B cell (primary cell): ENCODE results near the gene TP53BP1. TPM values are rescaled to one million over a fixed set of nuclear protein-coding genes. Genes with fewer than 3 reads are reported as not detected.

Experiments used
- ATAC-seq: fragments of 200-7000 bp; cut with Tn5 transposase; one replicate; pipeline ENCODE4 v1.10.0; 2021; ENCODE audit warnings: low read depth, mild to moderate bottlenecking, moderate number of reproducible peaks, moderate library complexity
- CTCF ChIA-PET: fragments of 350-600 bp; sonication (Branson Sonifier 250); formaldehyde crosslinking; loops from one replicate; lab custom pipeline; 2021; ENCODE audit warnings: antibody characterized with exemption, inconsistent platforms; lab: Charles Lee
- POLR2A ChIA-PET: fragments of 350-600 bp; sonication (Branson Sonifier 250); formaldehyde crosslinking; loops from one replicate; lab custom pipeline; 2021; ENCODE audit warnings: antibody characterized with exemption; lab: Charles Lee
- DNase-seq: peaks from one replicate; pipeline ENCODE4 v3.0.0; 2013
- H2AFZ ChIP-seq: 2 replicates; pipeline ENCODE4 v1.6.1; 2012; ENCODE audit warnings: mild to moderate bottlenecking, low read depth, low read length; ENCODE audit not compliant: insufficient read depth, poor library complexity, severe bottlenecking
- H3K27ac ChIP-seq, 2 donors: 1 replicate in 1 of 2; 2 replicates in 1 of 2; pipeline ENCODE4 v1.5.1; 2012 to 2013; ENCODE audit warnings: low read length in 2 of 2, mild to moderate bottlenecking in 2 of 2, moderate library complexity in 1 of 2
- H3K27me3 ChIP-seq, 4 experiments: fragments of 200-600 bp in 1 of 4; sonication (generic) in 1 of 4; replicated peaks in 1 of 4; 1 replicate in 2 of 4; 2 replicates in 2 of 4; pipeline versions ENCODE4 v1.6.1 to v1.7.0; 2013 to 2016; ENCODE audit warnings: low read length in 3 of 4, mild to moderate bottlenecking in 2 of 4, mixed read lengths in 1 of 4, moderate library complexity in 1 of 4; ENCODE audit not compliant: insufficient read depth in 4 of 4, control insufficient read depth in 3 of 4; ENCODE audit errors: control extremely low read depth in 1 of 4
- H3K36me3 ChIP-seq, 2 experiments: replicated peaks in 1 of 2; 1 replicate in 1 of 2; 2 replicates in 1 of 2; pipeline versions ENCODE4 v1.6.1 to v1.7.1; 2013; ENCODE audit warnings: low read length in 1 of 2; ENCODE audit not compliant: insufficient read depth in 2 of 2, control insufficient read depth in 1 of 2; ENCODE audit errors: control extremely low read depth in 1 of 2, extremely low read depth in 1 of 2
- H3K4me1 ChIP-seq, 2 donors: fragments of 200-600 bp in 1 of 2; sonication (generic) in 1 of 2; 1 replicate in 1 of 2; 2 replicates in 1 of 2; pipeline versions ENCODE4 v1.5.1 to v1.6.1; 2013 to 2017; ENCODE audit warnings: low read length in 2 of 2; ENCODE audit not compliant: control insufficient read depth in 2 of 2, insufficient read depth in 2 of 2
- H3K4me2 ChIP-seq: replicated peaks from 2 replicates; pipeline ENCODE3; 2012; ENCODE audit warnings: mild to moderate bottlenecking, low read depth, low read length; ENCODE audit not compliant: poor library complexity, severe bottlenecking
- H3K4me3 ChIP-seq, 5 experiments: fragments of 200-600 bp in 1 of 5; sonication (generic) in 1 of 5; 1 replicate in 3 of 5; 2 replicates in 2 of 5; pipeline versions ENCODE4 v1.5.1 to v1.7.0; 2011 to 2016; ENCODE audit warnings: low read length in 4 of 5, mild to moderate bottlenecking in 4 of 5, low read depth in 2 of 5, control low read depth in 1 of 5, moderate library complexity in 1 of 5; ENCODE audit not compliant: insufficient read depth in 1 of 5; ENCODE audit errors: control extremely low read depth in 1 of 5, extremely low read depth in 1 of 5
- H3K79me2 ChIP-seq: fragments of 200-600 bp; sonication (generic); one replicate; pipeline ENCODE4 v1.6.0; 2016; ENCODE audit warnings: low read length; ENCODE audit not compliant: control insufficient read depth, insufficient read depth
- H3K9ac ChIP-seq: fragments of 200-600 bp; sonication (generic); 2 replicates; pipeline ENCODE4 v1.6.1; 2017; ENCODE audit warnings: mild to moderate bottlenecking, low read length, moderate library complexity
- H3K9me3 ChIP-seq, 3 donors: one replicate each; pipeline versions ENCODE4 v1.6.1 to v1.7.1; 2013; ENCODE audit warnings: low read length in 2 of 3; ENCODE audit not compliant: control insufficient read depth in 2 of 3, insufficient read depth in 1 of 3; ENCODE audit errors: control extremely low read depth in 1 of 3
- H4K20me1 ChIP-seq: 2 replicates; pipeline ENCODE4 v1.6.0; 2012; ENCODE audit warnings: mild to moderate bottlenecking, low read length; ENCODE audit not compliant: insufficient read depth, control insufficient read depth, poor library complexity, severe bottlenecking
- H3K27ac Mint-ChIP-seq: one replicate; pipeline ENCODE4 v1.8.0; 2021; ENCODE audit warnings: mixed read lengths
- H3K27me3 Mint-ChIP-seq: one replicate; pipeline ENCODE4 v1.8.0; 2021; ENCODE audit warnings: mixed read lengths
- H3K4me1 Mint-ChIP-seq: one replicate; pipeline ENCODE4 v1.8.0; 2021; ENCODE audit warnings: mixed read lengths
- H3K4me3 Mint-ChIP-seq: one replicate; pipeline ENCODE4 v1.8.0; 2021; ENCODE audit warnings: mixed read lengths
- H3K9me3 Mint-ChIP-seq: one replicate; pipeline ENCODE4 v1.8.0; 2022; ENCODE audit warnings: mixed read lengths; ENCODE audit not compliant: insufficient read depth
- EZH2 ChIP-seq: IDR thresholded peaks from 2 replicates; pipeline ENCODE4 v1.6.1; 2012; ENCODE audit warnings: borderline replicate concordance, low read depth, mild to moderate bottlenecking, moderate library complexity, low read length; ENCODE audit not compliant: insufficient read depth, poor library complexity, severe bottlenecking
- WGBS: methylation state at CpG from one replicate; pipeline ENCODE4 v1.1.5; 2013; ENCODE audit warnings: missing lambda C conversion rate; ENCODE audit not compliant: insufficient coverage; 5-methylcytosine and 5-hydroxymethylcytosine counted together
- intact Hi-C: fragments of 100-400 bp; cut with micrococcal nuclease; formaldehyde crosslinking; loops from one replicate; pipeline ENCODE4 v1.10.0; 2022
- polyA plus RNA-seq: library from polyadenylated mRNA; depleted of rRNA; stranded (reverse); fragments of >200 nt; gene quantifications from 2 replicates; pipeline ENCODE4 v1.2.3, GENCODE V29; 2012
- total RNA-seq, 2 donors: library from RNA; stranded (reverse); fragments of 120-200 nt in 1 of 2; gene quantifications; 1 replicate in 1 of 2; 2 replicates in 1 of 2; pipeline versions ENCODE4 v1.2.3 to v1.2.4, GENCODE V29; 2013 to 2022
- TF ChIP-seq, protein P1 (sequence below): fragments of 200-600 bp; IDR thresholded peaks from one replicate; pipeline ENCODE4 v1.8.0; 2022; ENCODE audit warnings: antibody characterized with exemption, mild to moderate bottlenecking

TP53BP1 gene
- total and polyA plus RNA-seq, 2 donors (not counting 1 experiment from before 2014, with no cell fraction given): 13.1 to 70.5 TPM

DNA sequence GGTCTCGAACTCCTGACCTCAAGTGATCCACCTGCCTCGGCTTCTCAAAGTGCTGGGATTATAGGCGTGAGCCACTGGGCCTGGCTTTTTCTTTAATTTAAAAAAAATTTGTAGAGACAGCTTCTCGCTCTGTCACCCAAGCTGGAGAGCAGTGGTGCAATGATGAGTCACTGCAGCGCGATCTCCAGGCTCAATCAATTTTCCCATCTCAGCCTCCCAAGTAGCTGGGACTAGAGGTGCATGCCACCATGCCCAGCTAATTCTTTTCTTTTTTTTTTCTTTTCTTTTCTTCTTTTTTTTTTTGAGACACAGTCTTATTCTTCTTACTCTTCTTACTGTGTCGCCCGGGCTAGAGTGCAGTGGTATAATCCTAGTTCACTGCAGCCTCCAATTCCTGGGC, 102.2 kb downstream of the TP53BP1 start:
- no peak for TF ChIP-seq EZH2
- TF ChIP-seq, protein P1, sequence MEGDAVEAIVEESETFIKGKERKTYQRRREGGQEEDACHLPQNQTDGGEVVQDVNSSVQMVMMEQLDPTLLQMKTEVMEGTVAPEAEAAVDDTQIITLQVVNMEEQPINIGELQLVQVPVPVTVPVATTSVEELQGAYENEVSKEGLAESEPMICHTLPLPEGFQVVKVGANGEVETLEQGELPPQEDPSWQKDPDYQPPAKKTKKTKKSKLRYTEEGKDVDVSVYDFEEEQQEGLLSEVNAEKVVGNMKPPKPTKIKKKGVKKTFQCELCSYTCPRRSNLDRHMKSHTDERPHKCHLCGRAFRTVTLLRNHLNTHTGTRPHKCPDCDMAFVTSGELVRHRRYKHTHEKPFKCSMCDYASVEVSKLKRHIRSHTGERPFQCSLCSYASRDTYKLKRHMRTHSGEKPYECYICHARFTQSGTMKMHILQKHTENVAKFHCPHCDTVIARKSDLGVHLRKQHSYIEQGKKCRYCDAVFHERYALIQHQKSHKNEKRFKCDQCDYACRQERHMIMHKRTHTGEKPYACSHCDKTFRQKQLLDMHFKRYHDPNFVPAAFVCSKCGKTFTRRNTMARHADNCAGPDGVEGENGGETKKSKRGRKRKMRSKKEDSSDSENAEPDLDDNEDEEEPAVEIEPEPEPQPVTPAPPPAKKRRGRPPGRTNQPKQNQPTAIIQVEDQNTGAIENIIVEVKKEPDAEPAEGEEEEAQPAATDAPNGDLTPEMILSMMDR: no peak
- Histone ChIP-seq H2AFZ (no peak overlapping the region), H3K9me3 (peaks cover 0 to 1% (median 0%) of the 10 kb centered on the region in 3 donors), H3K36me3 (peaks cover 10 to 45% of the 10 kb centered on the region in 2 experiments), H3K4me2 (no peak overlapping the region), H3K4me3 (no peak overlapping the region), H4K20me1 (no peaks in the 10 kb centered on the region), H3K9ac (no peak overlapping the region), H3K79me2 (no peaks in the 10 kb centered on the region), H3K4me1 (no peaks in the 10 kb centered on the region), H3K27ac (no peak overlapping the region), H3K27me3 (no peaks in the 10 kb centered on the region)
- WGBS: 99% methylated on average over 5 of the region's 8 CpGs
- ATAC-seq: no peak
- CTCF ChIA-PET: interaction anchor here (2.0 kb wide), 1 partner anchor 14 kb away, joined by 7 read pairs; no protein-coding TSS in a partner anchor
- H3K27me3 Mint-ChIP-seq: no peaks in the 10 kb centered on the region
- peaks cover 2% of the 10 kb centered on the region for H3K9me3 Mint-ChIP-seq
- DNase-seq: no peak
- POLR2A ChIA-PET: no interaction called here
- intact Hi-C loops: no loop called here
- H3K4me1 Mint-ChIP-seq: no peaks in the 10 kb centered on the region
- no peak overlapping the region for H3K27ac Mint-ChIP-seq
- no peak overlapping the region for H3K4me3 Mint-ChIP-seq

DNA sequence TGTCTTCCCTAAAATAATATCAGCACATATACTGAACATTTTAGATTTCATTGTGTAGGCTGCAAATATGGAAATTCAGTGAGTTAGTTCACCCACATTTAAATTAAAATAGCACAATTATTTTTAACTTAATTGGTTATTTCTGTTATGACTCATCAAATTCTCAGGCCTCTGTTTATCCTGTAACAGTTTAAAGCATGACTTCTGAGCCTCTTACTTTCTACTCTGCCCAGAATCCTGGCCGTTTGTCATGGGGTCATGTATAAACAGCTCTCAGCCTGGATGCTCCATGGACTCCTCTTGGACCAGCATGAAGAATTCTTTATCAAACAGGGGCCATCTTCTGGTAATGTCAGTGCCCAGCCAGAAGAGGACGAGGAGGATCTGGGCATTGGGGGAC, 109.9 kb downstream of the TP53BP1 start:
- ATAC-seq: no peak
- no peaks in the 10 kb centered on the region for H3K27me3 Mint-ChIP-seq
- H3K36me3 ChIP-seq: peaks cover 27 to 66% of the 10 kb centered on the region in 2 experiments
- ChIA-PET POLR2A (no interaction called here), CTCF (no interaction called here)
- H3K4me3 ChIP-seq: no peak overlapping the region
- intact Hi-C loops: no loop called here
- no peaks in the 10 kb centered on the region for H3K9me3 ChIP-seq
- H3K4me2 ChIP-seq: no peak overlapping the region
- H3K27ac ChIP-seq: no peak overlapping the region
- no peaks in the 10 kb centered on the region for H3K4me1 ChIP-seq
- H3K9me3 Mint-ChIP-seq: no peaks in the 10 kb centered on the region
- no peak for TF ChIP-seq EZH2
- TF ChIP-seq, protein P1: no peak
- no peaks in the 10 kb centered on the region for H3K27me3 ChIP-seq
- H3K9ac ChIP-seq: no peak overlapping the region
- no peak overlapping the region for H3K4me3 Mint-ChIP-seq
- H2AFZ ChIP-seq: no peak overlapping the region
- WGBS: 68% methylated on average over 2 of the region's 2 CpGs
- DNase-seq: no peak
- H3K27ac Mint-ChIP-seq: no peak overlapping the region
- no peaks in the 10 kb centered on the region for H4K20me1 ChIP-seq
- no peaks in the 10 kb centered on the region for H3K4me1 Mint-ChIP-seq
- H3K79me2 ChIP-seq: peaks cover 9% of the 10 kb centered on the region
